ENCODE measurements around the gene SDK2.

The SDK2 gene

DNA sequence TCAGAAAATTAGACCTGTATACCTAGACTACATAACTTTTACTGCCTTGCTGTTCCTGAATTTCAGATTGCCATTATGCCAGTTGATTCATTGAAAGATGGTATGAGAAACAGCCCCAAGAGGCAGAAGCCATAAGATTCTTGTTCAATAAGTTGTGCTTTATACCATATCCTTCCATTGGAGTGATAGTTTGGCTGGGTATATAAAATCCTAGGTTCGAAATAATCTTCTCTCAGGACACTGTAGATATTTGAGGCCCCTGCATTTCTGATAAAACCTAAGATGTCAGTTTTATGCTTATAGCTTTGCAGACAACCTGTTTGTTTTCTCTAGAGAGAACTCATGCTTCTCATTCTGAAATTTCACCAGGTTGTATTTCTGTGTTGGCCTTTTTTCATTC lies 9.6 kb upstream of the SDK2 start:
- DNase-seq (ENCODE audit: low spot score) = no peak

DNA sequence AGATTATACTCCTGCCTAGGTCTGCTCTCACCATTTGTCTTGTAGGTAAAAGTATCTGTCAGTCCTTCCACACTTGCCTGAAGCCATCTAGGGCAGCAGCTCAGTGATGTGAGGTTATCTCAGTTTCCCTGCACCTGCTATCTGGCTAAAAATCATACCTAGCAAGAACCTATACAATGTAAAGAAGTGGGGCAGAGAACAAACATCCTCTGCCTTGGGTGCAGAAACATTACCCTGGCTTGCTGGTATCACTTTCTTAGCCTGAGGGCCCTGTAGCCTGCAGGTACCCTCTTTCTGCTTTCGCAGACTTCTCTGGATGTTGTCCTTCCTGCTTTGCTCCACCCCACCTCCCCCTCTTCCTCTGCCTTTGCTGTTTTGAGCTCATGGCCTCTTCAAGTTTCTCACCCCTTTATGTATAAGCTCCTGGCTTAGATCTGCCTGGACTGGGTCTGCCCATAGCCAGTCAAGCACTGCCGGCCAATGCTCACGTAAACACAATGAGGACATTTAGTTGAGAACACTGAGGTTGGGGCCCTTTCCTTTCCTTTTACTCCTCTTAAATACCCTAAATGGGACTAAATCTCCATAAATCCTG lies 8.7 kb upstream of the SDK2 start:
- DNase-seq (ENCODE audit: low spot score) = no peak

DNA sequence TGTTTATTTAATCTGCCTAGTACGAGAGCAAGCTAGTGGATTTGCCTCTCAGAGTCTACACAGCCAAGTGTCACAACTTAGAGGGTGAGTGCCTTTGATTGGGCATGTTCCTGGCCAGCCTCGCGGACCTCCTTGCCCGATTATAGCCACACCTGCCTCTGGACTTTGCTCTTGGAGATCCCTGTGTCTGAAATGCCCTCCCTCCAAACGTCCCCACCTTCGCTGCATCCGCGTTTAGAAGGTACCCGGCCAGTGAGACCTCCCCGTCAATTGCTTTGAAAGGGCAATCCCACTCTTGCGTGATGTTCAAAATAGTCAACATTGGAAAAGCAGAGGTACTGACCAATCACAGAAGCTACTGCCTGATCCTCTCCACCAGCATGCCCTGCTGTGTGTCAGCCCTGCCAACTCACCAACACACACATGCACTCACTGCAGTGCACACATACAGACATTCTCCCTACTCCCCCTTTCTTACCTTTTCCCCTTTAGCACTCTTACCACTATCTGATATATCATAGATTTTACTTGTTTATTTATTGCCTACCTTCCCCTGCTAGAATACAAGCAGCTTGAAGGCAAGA lies 6.5 kb upstream of the SDK2 start:
- no peak for DNase-seq (ENCODE audit: low spot score)

DNA sequence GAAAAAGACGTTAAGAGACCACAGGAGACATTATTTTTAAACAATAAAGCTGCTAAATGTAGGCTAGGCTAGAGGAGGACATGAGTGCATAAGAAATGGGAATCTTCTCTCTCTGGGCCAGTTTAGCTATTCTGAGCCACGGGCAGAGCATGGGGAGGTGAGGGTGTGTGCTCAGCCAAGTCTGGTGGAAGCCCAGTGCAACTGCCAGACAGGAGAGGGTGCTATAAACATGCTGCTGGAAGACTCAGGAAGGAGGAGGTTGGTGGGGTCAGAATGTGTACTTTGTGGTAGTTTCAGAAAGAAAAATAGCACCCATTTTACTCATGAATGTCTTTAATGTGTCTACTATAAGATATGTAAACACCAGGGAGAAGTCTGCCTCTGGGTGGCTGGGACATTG lies 5.9 kb upstream of the SDK2 start:
- no peak for DNase-seq (ENCODE audit: low spot score)

DNA sequence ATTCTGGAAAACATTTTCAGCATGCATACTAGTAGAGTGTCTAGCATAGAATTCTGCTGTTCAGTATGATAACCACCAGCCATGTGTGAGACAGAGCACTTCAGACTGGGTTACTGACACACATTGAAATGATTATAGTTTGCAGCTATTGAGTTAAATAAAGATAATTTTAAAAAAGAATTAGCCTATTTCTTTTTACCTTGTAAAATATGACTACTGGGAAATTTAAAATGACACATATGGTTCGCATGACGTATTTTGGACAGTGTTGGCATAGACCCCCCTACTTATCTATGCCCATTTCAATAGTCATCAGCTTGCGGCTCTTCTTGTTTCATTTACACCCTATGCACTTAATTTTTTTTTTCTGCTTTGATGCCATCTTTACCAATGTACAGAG lies 4.7 kb upstream of the SDK2 start:
- DNase-seq (ENCODE audit: low spot score) = no peak

DNA sequence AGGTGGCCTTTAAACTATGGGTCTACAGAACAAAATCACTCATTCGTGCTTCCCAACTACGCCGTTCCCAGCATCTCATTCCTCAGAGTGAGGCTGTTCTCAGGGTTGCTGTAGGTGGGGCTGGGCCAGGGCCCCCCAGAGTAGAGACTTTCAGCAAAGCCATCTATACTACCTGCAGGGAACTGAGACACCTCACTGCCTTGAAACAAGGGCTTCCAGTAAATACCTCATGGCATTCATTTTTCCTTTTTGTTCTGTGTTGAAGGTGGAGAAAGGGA lies 4.2 kb upstream of the SDK2 start:
- no peak for DNase-seq (ENCODE audit: low spot score)

DNA sequence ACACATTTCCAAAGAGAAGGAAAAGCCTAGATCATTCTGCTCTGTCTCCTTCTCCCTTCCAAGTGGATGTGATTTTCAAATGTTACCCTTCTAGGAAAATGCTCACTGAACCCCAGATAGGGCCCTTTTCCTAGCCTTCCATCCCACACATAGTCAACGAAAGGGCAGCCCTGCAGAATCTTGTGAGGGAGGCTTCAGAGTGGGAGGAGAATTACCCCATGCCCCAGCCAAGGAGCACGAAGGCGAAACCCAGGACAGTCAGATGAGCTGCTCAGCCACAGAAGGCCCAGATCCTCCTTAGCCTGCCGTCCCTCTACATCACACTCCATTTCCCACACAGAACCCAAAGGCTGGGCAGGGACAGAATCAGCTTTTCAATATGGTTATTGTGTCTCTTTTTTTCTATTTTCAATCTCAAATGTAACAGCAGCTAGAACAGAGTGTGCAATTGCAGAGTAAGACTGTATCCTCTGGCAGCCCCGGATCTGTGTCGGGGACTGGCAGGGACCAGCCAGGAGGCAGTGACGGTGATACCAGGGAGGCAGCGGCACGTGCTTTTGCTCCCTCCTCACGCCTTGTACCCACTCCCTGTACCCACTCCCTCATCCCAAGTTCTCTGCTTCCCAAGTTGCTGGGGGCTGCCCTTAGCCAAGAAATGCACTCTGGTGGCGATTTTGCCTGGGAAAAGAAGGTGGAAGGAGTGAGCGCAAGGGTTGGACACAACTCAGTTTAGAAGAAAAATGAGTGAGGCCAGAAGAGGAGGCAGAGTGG lies 3.7 kb upstream of the SDK2 start:
- no peak for DNase-seq (ENCODE audit: low spot score)

DNA sequence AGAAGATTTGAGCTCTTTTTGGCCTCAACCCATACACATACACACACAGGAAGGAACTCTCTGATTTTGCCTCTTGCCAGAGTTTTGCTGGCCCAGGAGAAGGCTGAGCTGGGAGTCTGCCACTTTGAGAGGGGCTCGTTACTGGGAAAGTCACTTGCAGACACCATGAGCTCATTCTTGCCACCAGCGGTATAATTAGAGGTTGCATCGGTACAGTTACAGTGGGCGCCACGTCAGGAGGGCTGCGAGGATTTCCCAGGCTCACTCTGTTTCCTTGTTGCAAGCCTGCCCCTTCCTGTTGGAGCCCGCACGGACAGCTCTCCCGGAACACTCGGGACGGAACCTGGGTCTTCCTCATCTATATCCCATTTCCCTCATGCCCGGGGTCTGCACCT lies 3.1 kb upstream of the SDK2 start:
- no peak for DNase-seq (ENCODE audit: low spot score)

DNA sequence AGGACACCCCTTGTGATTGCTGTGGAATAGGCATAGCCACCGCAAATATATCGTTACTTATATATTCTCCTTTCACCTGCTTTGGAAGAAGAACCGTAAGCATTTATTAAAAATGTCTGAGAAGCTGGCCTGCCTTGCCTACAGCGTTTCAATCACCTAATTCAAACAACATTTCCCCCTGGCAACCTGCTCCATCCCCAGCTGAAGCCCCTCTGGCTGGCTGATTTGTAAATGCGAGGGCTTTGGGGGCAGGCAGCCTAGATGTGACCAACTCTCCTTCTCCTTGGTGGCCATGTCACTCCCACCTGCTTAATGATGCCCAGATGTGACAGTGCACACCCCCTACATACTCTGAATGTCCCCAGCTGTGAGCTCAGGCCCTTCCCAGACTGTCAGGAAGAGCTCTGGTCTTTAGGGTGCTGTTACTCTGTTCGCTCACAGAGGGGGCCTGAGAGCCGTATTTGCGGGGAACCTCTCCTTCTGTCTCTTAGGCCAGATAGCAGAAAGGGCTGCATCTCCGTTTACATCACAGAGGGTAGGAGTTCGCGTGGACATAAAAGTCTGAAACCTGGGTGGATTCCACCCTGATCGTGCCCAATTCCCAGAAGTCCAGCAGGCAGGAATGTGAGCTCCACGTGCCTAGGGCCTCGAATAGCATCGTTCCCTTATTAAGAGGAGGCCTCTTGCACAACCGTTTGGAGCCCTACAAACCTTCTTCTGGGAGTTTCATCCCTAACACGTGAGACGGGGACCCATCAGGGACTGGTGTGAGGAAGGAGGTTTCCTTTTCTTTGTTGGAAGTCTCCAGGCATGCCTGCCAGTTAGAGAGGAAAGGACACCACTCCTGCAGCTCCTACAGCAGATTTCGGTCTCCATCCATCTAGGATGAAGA lies 2.4 kb upstream of the SDK2 start:
- peak; percentile 26 for DNase-seq (ENCODE audit: low spot score)

DNA sequence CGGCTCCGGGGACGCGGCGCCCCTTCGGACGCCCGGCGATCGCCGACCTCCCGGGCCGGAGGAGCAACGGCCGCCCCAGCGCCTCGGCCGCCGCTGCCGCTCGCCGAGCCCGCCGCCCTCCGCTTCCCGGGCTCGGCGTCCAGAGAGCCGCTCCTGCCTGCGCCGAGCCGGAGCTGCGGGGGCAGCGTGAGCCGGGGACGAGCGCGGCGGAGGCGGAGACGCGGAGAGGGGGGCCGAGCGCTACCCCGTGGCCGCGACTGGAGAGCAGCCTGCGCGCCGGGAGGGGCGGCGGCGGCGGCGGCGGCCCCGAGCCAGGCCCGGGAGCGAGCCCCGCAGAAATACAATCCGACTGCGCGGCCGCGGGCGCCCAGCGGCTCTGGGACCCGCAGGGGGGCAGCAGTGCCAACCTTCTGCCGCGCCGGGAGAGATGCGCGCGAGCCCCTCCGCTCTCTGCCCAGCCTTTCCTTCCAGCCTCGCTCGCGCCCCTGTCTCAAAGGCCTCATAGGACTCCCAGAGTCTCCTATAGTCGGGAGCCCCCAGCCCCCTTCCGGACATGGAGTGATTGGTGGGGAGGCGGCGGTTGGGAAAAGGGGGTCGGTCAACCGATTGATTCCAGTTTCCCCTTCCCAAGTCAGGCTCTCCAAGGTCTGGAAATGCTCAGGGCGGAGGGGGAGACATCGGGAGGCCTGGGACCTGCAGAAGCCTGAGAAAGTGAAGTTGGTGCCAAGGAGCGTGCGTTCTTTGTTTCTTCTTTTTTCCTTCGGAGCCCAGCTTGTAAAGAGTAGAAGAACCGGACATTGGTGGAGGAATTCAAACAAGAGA lies 1.0 kb upstream of the SDK2 start:
- peak; percentile 38 for DNase-seq (ENCODE audit: low spot score)

DNA sequence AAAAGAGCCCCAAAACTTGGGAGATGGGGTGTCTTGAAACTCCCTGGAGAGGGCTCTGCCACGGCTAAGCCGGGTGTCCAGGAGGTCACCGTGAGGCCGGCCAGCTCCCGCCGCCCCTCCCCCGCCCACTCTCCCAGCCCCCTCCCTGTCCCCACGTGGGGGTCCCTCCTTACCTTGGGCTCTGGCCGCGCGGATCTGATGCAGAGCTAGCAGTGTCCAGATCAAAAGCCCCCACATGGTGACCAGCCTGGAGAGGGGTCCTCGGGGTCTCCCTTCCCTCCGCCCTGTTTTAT lies 447 bp downstream of the SDK2 start:
- DNase-seq (ENCODE audit: low spot score) = no peak

DNA sequence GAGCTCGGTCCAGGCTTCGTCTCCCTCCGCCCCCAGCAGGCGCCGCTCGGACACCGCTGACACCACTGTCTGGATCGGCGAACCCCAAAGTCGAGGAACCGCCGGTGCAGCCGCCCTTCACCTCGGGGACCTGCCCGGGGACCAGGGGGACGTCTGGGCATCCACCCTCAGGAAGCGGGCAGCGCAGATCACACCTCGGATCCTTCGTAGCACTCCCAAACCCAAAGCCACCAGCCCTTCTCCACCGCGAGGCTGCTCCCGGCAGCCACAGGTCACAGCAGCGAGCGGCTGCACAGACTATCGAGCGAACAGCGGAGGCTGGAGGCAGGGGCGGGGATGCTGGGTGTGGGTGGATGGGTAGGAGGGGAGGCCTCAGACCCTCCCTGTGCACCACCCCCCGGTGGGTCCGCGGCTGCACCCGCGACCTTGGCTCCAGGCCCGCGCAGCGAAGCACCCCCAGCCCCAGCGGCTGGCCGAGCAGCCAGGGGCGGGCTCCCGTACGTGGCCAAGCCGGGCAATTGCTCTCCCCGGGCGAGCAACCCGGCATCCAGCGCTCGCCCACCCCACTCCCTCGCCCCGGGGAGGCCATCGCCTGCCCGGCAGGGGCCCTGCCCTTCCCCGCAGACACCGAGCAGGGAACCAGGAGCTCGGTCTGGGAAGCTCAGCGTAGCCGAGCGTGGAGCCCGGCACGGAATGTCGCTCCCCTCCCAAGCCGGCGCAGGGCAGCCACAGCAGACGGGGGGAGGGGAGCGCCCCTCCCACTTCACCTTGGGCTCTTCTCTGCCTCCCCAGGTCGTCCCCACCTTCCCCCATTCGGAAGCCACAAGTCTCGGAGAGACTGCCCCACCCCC lies 1.0 kb downstream of the SDK2 start:
- DNase-seq (ENCODE audit: low spot score) = peak; percentile 29

DNA sequence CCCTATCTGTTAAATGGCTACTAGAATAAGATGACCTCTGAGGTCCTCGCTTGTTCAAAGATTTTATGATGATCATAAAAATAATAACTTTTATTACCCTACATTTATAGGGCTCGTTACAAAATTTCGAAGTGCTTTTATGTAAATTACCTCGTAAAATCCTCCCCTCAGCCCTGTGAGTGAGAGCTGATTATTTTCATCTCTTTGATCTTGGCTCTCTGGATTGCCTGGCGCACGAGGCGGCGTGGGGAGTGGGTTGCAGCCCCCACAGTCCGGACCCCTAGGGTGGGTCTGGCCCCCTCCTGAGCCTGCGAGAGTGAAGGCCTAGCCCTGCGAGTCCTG lies 1.6 kb downstream of the SDK2 start:
- DNase-seq (ENCODE audit: low spot score) = no peak

DNA sequence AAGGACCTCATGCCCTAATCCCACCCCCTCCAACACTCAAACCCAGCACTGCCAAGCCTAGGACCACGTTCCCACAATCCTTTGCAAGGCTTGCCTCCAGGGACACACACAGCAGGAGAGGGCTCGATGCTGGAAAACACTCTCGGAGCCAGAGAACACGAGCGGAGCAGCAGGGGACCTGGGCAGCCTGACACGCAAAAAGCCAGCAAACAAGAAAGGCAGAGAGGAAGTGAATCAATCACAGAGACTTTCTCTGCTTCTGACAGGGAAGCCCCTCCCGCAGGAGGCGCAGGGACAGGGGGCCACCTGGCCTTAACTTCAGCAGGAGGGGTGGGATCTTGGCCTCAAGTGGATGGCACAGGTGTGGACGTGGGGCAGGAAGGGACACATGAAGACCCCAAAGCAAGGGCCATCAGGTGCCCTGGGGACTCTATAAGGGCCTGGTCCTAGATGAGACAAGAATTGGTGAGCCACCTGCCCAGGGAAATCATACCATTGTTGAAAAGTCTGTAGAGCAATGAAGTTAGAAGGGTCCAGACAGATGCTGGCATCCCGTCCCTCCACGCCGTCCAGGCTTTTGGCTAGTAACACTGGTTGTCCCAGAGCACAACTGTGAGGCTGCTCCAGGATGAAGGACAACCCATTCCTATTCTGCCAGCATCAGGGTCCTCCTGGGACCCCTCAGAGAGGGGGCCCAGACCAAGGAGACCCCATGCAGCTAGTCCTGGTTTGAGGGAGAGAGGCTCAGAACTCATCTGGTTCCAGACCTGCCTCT lies 2.2 kb downstream of the SDK2 start:
- DNase-seq (ENCODE audit: low spot score) = no peak

DNA sequence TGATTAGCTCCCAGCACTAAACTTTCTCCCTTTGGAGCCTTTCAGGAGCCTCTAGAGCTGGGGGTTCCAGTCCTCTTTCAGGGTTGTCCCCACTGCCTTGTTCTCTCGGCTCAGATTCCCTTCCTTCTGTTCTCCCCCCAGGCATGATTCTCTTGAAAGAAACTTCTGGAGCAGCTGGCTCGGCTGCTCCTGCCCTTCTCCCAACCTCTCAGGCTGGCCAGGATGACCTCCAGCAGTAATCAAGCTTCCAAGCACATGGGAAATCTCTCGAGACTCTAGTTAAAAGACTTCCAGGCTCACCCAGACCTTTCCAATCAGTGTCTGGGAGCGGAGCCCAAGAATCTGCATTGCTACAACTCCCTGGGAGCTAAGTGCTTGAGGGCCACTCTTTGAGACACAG lies 3.6 kb downstream of the SDK2 start:
- no peak for DNase-seq (ENCODE audit: low spot score)

DNA sequence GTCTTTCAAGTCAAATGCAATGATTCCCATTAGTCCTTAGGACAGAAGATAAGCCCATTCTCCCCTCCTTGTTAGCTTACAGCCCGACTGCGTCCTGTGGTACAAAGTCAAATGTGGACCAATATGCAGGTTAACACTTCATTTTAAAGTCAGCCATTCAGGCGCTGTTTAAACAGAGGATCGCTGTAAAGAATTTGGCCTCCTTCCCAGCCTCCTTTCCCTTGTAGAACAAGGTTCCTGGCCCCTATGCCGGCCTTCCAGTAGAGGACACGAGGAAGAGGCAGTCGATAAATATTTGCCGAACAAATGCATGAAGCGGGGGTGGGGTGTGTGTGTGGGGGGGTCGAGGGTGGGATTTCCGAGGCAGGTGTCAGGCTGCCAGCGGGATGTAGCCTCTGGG lies 4.3 kb downstream of the SDK2 start:
- DNase-seq (ENCODE audit: low spot score) = no peak

DNA sequence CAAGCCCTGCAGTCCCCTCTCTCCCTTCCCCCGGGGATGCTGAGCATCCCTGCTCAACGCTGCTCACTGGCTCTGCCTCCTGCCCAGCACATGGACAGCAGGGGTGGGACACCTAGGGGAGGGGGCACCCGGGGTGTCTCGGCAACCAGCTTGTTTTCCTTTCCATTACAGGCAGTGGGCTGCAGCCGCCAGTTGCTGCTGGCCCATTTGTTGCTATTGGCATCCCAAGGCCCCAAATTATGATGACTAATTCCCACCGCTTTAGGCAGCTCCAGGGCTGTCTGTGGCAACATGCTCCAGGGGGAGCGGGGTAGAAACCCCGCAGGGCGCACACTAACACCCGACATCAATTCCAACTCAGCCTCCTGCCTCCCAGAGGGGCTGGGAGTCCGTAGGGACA lies 4.9 kb downstream of the SDK2 start:
- DNase-seq (ENCODE audit: low spot score) = no peak

DNA sequence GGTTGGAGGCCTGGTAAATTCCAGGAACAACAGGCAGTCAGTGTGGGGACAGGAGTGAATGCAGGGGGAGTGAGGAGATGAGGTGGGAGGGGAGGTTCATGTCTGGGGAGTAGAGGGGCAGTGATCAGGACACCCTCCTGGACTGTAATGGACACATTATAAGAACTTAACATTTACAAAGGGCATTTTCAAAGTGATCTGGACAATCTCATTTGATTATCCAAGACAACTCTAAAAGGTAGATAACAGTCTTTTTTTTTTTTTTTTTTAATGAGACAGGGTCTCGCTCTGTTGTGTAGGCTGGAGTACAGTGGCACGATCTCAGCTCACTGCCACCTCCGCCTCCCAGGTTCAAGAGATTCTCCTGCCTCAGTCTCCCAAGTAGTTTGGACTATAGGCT lies 5.7 kb downstream of the SDK2 start:
- no peak for DNase-seq (ENCODE audit: low spot score)

DNA sequence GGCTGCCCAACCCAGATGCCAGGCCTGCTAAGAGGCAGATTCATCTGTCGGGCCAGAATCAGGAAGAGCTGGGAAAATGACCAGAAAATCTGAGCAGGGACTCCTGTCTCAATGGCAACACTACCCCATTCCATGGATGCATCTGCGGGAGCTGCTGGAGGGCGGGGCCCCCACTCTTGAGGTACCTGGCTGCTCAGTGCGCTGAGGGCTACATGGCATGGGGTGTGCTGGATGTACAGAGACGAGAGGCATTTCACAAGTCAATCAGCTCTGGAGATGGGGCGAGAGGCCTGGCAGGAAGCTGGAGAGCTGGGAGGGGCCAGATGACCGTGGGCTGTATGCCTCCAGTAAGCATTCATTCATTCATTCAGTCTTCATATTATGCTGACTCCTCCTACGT lies 6.4 kb downstream of the SDK2 start:
- DNase-seq (ENCODE audit: low spot score) = no peak

DNA sequence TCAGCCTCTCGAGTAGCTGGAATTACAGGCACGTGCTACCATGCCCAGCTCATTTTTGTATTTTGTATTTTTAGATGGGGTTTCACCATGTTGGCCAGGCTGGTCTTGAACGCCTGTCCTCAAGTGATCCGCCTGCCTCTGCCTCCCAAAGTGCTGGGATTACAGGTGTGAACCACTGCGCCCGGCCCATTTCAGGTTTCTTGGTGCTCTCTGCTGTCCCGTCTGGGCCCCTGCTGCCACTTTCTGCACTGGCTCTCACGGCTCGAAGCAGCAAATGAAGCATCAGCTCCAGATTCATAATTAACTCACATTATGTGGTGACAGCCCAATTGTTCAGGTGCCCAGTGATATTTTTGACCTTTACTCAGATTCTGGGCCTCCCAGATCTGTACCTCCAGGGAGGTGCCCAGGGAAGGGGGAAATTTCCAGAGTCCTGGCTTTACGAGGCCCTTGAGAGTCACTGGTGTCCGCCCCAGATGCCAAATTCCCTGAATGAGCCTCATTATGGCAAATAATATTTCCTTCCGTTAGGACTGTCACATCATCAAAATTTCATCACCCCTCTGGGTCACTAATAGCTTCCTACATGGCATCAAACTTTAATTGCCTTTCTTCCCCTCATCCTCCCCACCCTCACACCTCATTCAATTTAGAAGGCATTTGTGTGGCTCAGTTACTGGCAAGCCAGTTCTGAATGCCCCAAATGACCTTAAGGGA lies 9.0 kb downstream of the SDK2 start:
- no peak for DNase-seq (ENCODE audit: low spot score)

All from germinal center (tissue), 1 donor.